Transverse colon (tissue), 4 donors: ENCODE data around the gene ATP6V1E1. TPM values are rescaled to one million over a fixed set of nuclear protein-coding genes. Genes with fewer than 3 reads are reported as not detected.

Experiments used
- DNase-seq: peaks from one replicate; pipeline ENCODE4 v3.0.0-alpha.2; 2019
- H3K27ac ChIP-seq, 4 donors: fragments of 200-600 bp; sonication (generic); 2 replicates each; pipeline ENCODE4 v1.5.1; 2016 to 2018; ENCODE audit warnings: inconsistent platforms in 4 of 4
- H3K27me3 ChIP-seq: fragments of 200-600 bp; sonication (generic); 2 replicates; pipeline ENCODE4 v1.5.1; 2017; ENCODE audit warnings: inconsistent platforms
- H3K36me3 ChIP-seq, 4 donors: fragments of 200-600 bp; sonication (generic); 2 replicates each; pipeline ENCODE4 v1.5.1; 2017 to 2019; ENCODE audit warnings: inconsistent platforms in 4 of 4
- H3K4me1 ChIP-seq, 4 donors: fragments of 200-600 bp; sonication (generic); 2 replicates each; pipeline ENCODE4 v1.5.1; 2017 to 2020; ENCODE audit warnings: inconsistent platforms in 4 of 4
- H3K4me3 ChIP-seq, 4 donors: fragments of 200-600 bp; sonication (generic); 1 replicate in 1 of 4; 2 replicates in 3 of 4; pipeline versions ENCODE4 v1.5.1 to v1.6.1; 2017 to 2019; ENCODE audit warnings: inconsistent platforms in 4 of 4
- H3K9me3 ChIP-seq, 2 donors: fragments of 200-600 bp; sonication (generic); 2 replicates each; pipeline ENCODE4 v1.5.1; 2017 to 2019; ENCODE audit warnings: inconsistent platforms in 2 of 2
- CTCF ChIP-seq, 5 experiments: fragments of 200-600 bp in 3 of 5; fragments of 450-650 bp in 2 of 5; sonication (generic) in 3 of 5; IDR thresholded peaks; 1 replicate in 2 of 5; 2 replicates in 3 of 5; pipeline ENCODE4 v1.5.1; 2016 to 2017; ENCODE audit warnings: antibody characterized with exemption in 5 of 5, inconsistent platforms in 3 of 5, mild to moderate bottlenecking in 2 of 5, moderate library complexity in 1 of 5
- EP300 ChIP-seq: sonication (generic); formaldehyde crosslinking; IDR thresholded peaks from one replicate; pipeline ENCODE4 v1.6.1; 2017; ENCODE audit warnings: antibody characterized with exemption, low read depth
- POLR2A ChIP-seq: fragments of 450-650 bp; IDR thresholded peaks from one replicate; pipeline ENCODE4 v1.6.1; 2016; ENCODE audit warnings: antibody characterized with exemption, mild to moderate bottlenecking, moderate library complexity
- POLR2AphosphoS5 ChIP-seq, 3 donors: sonication (generic); formaldehyde crosslinking; IDR thresholded peaks; one replicate each; pipeline ENCODE4 v1.6.1; 2016; ENCODE audit warnings: antibody characterized with exemption in 3 of 3
- WGBS, 2 donors: methylation state at CpG; one replicate each; pipeline ENCODE4 v1.1.5; 2018; ENCODE audit warnings: low coverage in 1 of 2; 5-methylcytosine and 5-hydroxymethylcytosine counted together
- in situ Hi-C, 4 donors: fragments of 200-750 bp; cut with MboI; loops; one replicate each; pipeline versions ENCODE4 v1.15.0 to v1.15.1; 2017; ENCODE audit warnings: low sequenced_read_pairs in 3 of 4, low pct_ligation_motif_present in 1 of 4, low pct_unique_long_range_greater_than_20kb in 1 of 4
- intact Hi-C: fragments of 100-400 bp; cut with DNase I; formaldehyde crosslinking; loops from one replicate; pipeline ENCODE4 v1.15.1; 2023; ENCODE audit warnings: low total_unique reads
- total RNA-seq, 4 donors: library from RNA; depleted of rRNA; stranded (reverse); fragments of >200 nt; gene quantifications; one replicate each; pipeline ENCODE4 v1.1.0, GENCODE V29; 2016

The ATP6V1E1 gene
- total RNA-seq, 4 donors from 2014 or later: 103 to 142 (median 107) TPM

- intact Hi-C loops: no loop called here
- no peak overlapping the region for H3K27ac ChIP-seq
- H3K4me1 ChIP-seq: no peaks in the 10 kb centered on the region
- TF ChIP-seq CTCF (IDR thresholded peaks at IDR 0.05) (no peak), POLR2A (no peak), POLR2AphosphoS5 (IDR thresholded peaks at IDR 0.05) (no peak), EP300 (no peak)
- in situ Hi-C loops: no loop called here
- H3K36me3 ChIP-seq: peaks cover 0 to 27% (median 13%) of the 10 kb centered on the region in 4 donors
- no peaks in the 10 kb centered on the region for H3K9me3 ChIP-seq
- WGBS, 2 donors: 80 to 95% methylated on average over 1 to 11 of the region's 11 CpGs
- DNase-seq: no peak
- H3K4me3 ChIP-seq: no peak overlapping the region
- H3K27me3 ChIP-seq: no peaks in the 10 kb centered on the region
These were observed 39.9 kb downstream of the ATP6V1E1 start for GRCh38 chr22:17588606-17589005.

- in situ Hi-C loops (no loop called here), intact Hi-C loops (no loop called here)
- H3K27me3 ChIP-seq: no peaks in the 10 kb centered on the region
- WGBS, 2 donors: 92 to 100% methylated on average over 4 to 14 of the region's 14 CpGs
- H3K36me3 ChIP-seq: peaks cover 0 to 17% (median 8%) of the 10 kb centered on the region in 4 donors
- H3K9me3 ChIP-seq: no peaks in the 10 kb centered on the region
- H3K4me1 ChIP-seq: no peaks in the 10 kb centered on the region
- no peak for TF ChIP-seq POLR2A
- DNase-seq: no peak
- no peak overlapping the region for H3K4me3 ChIP-seq
- no peak overlapping the region for H3K27ac ChIP-seq
These were observed 40.9 kb downstream of the ATP6V1E1 start for GRCh38 chr22:17587629-17588028.

GRCh38 chr22:17586831-17587440 lies 41.6 kb downstream of the ATP6V1E1 start:
- Histone ChIP-seq H3K27me3 (no peaks in the 10 kb centered on the region), H3K9me3 (no peaks in the 10 kb centered on the region), H3K4me1 (no peaks in the 10 kb centered on the region), H3K27ac (no peak overlapping the region), H3K36me3 (peaks cover 0 to 10% (median 5%) of the 10 kb centered on the region in 4 donors), H3K4me3 (no peak overlapping the region)
- WGBS, 2 donors: 92 to 100% methylated on average over 2 to 14 of the region's 14 CpGs
- in situ Hi-C loops (no loop called here), intact Hi-C loops (no loop called here)
- no peak for TF ChIP-seq POLR2AphosphoS5 (IDR thresholded peaks at IDR 0.05)
- TF ChIP-seq EP300: no peak
- no peak for TF ChIP-seq CTCF (IDR thresholded peaks at IDR 0.05)
- no peak for TF ChIP-seq POLR2A
- no peak for DNase-seq

GRCh38 chr22:17583151-17583550 lies 45.4 kb downstream of the ATP6V1E1 start:
- DNase-seq: no peak
- Histone ChIP-seq H3K4me1 (peaks cover 0 to under 1% (median 0%) of the 10 kb centered on the region in 4 donors), H3K4me3 (no peak overlapping the region), H3K27me3 (no peaks in the 10 kb centered on the region), H3K27ac (no peak overlapping the region), H3K9me3 (no peaks in the 10 kb centered on the region), H3K36me3 (no peaks in the 10 kb centered on the region)
- 86% methylated on average over 8 of the region's 10 CpGs; no CpG with 5 or more reads in 1 of the 2 donors for whole genome bisulfite sequencing, 2 donors
- intact Hi-C loops (no loop called here), in situ Hi-C loops (no loop called here)
- no peak for TF ChIP-seq POLR2AphosphoS5 (IDR thresholded peaks at IDR 0.05)
- no peak for TF ChIP-seq EP300
- TF ChIP-seq CTCF (IDR thresholded peaks at IDR 0.05): no peak
- no peak for TF ChIP-seq POLR2A

GRCh38 chr22:17581631-17582030 lies 46.9 kb downstream of the ATP6V1E1 start:
- Histone ChIP-seq H3K9me3 (no peaks in the 10 kb centered on the region), H3K27me3 (no peaks in the 10 kb centered on the region), H3K36me3 (no peaks in the 10 kb centered on the region), H3K27ac (no peak overlapping the region), H3K4me3 (no peak overlapping the region), H3K4me1 (peaks cover 0 to 4% (median 0%) of the 10 kb centered on the region in 4 donors)
- intact Hi-C loops: no loop called here
- TF ChIP-seq EP300 (no peak), POLR2A (no peak), POLR2AphosphoS5 (IDR thresholded peaks at IDR 0.05) (no peak), CTCF (IDR thresholded peaks at IDR 0.05) (no peak)
- 83 to 93% methylated on average over 3 to 17 of the region's 17 CpGs for WGBS, 2 donors
- no peak for DNase-seq
- in situ Hi-C loops: no loop called here
